SK-N-SH treated with all-trans-retinoic acid at 6 μM for 48 hours (cell line): Measurements from ENCODE around the gene EPGN.

Experiments used
- BACH2 ChIP-seq: fragments of 250-450 bp; sonication (Bioruptor Pico); IDR thresholded peaks from 2 replicates; pipeline ENCODE4 v1.9.0; 2021; ENCODE audit warnings: mild to moderate bottlenecking, borderline replicate concordance
- CREB5 ChIP-seq: fragments of 250-450 bp; sonication (Bioruptor Pico); IDR thresholded peaks from 2 replicates; pipeline ENCODE4 v1.5.1; 2020; ENCODE audit warnings: low read depth, mild to moderate bottlenecking, moderate library complexity
- ESRRG ChIP-seq: fragments of 250-450 bp; sonication (Bioruptor Pico); IDR thresholded peaks from 2 replicates; pipeline ENCODE4 v1.6.1; 2021; ENCODE audit warnings: mild to moderate bottlenecking
- GLIS3 ChIP-seq: fragments of 250-450 bp; sonication (Bioruptor Pico); IDR thresholded peaks from 2 replicates; pipeline ENCODE4 v1.5.0; 2020; ENCODE audit warnings: mild to moderate bottlenecking, moderate library complexity
- ISL1 ChIP-seq: fragments of 250-450 bp; sonication (Bioruptor Pico); IDR thresholded peaks from 2 replicates; pipeline ENCODE4 v2.1.2; 2022; ENCODE audit warnings: mild to moderate bottlenecking, moderate library complexity
- OSR1 ChIP-seq: fragments of 250-450 bp; sonication (Bioruptor Pico); IDR thresholded peaks from 2 replicates; pipeline ENCODE4 v1.8.0; 2022; ENCODE audit warnings: moderate library complexity, mild to moderate bottlenecking, inconsistent platforms
- PATZ1 ChIP-seq: fragments of 250-450 bp; sonication (Bioruptor Pico); IDR thresholded peaks from 2 replicates; pipeline ENCODE4 v1.8.0; 2020; ENCODE audit warnings: mild to moderate bottlenecking, moderate library complexity, borderline replicate concordance
- PPARA ChIP-seq: fragments of 250-450 bp; sonication (Bioruptor Pico); IDR thresholded peaks from 2 replicates; pipeline ENCODE4 v1.5.0; 2020; ENCODE audit warnings: mild to moderate bottlenecking, borderline replicate concordance
- SNAI2 ChIP-seq: fragments of 250-450 bp; sonication (Bioruptor Pico); IDR thresholded peaks from 2 replicates; pipeline ENCODE4 v1.5.0; 2020; ENCODE audit warnings: mild to moderate bottlenecking, moderate library complexity
- ZC3H10 ChIP-seq: fragments of 250-450 bp; sonication (Bioruptor Pico); IDR thresholded peaks from 2 replicates; pipeline ENCODE4 v1.5.1; 2021; ENCODE audit warnings: mild to moderate bottlenecking, moderate library complexity
- ZFP3 ChIP-seq: fragments of 250-450 bp; sonication (Bioruptor Pico); IDR thresholded peaks from 2 replicates; pipeline ENCODE4 v1.5.0; 2020; ENCODE audit warnings: mild to moderate bottlenecking, moderate library complexity
- ZFP30 ChIP-seq: fragments of 450-650 bp; formaldehyde crosslinking; IDR thresholded peaks from 2 replicates; pipeline ENCODE4 v1.5.0; 2022; ENCODE audit warnings: mild to moderate bottlenecking, moderate library complexity
- ZNF565 ChIP-seq: fragments of 450-650 bp; formaldehyde crosslinking; conservative IDR thresholded peaks from 2 replicates; pipeline ENCODE4 v1.5.0; 2020; ENCODE audit warnings: low read depth, mild to moderate bottlenecking, moderate library complexity
- ZNF70 ChIP-seq: fragments of 450-650 bp; formaldehyde crosslinking; IDR thresholded peaks from 2 replicates; pipeline ENCODE4 v1.5.0; 2020; ENCODE audit warnings: mild to moderate bottlenecking, moderate library complexity

GRCh38 chr4:74284053-74284452 lies 24.2 kb upstream of the EPGN start:
- TF ChIP-seq ZFP30, result no peak
- TF ChIP-seq CREB5 (CRISPR knock-in tag), result no peak
- TF ChIP-seq BACH2 (CRISPR knock-in tag), result no peak
- no peak for TF ChIP-seq OSR1 (CRISPR knock-in tag)
- no peak for TF ChIP-seq ZFP3
- TF ChIP-seq ISL1 (CRISPR knock-in tag), result peak; percentile 45; the same call in 1 of the 2 replicates
- no peak for TF ChIP-seq PATZ1 (CRISPR knock-in tag)
- no peak for TF ChIP-seq GLIS3 (CRISPR knock-in tag)
- no peak for TF ChIP-seq ZNF565
- TF ChIP-seq ESRRG (CRISPR knock-in tag), result no peak
- no peak for TF ChIP-seq ZNF70 (CRISPR knock-in tag)
- TF ChIP-seq SNAI2, result no peak
- no peak for TF ChIP-seq PPARA
- no peak for TF ChIP-seq ZC3H10 (CRISPR knock-in tag)
